Fibroblast of pulmonary artery (primary cell): Measurements from ENCODE around the gene HABP4.

ENCODE experiments used
- DNase-seq: peaks from one replicate; pipeline ENCODE4 v3.0.0-alpha.2; 2010; ENCODE audit warnings: low read depth
- H3K4me3 ChIP-seq: replicated peaks from 2 replicates; pipeline ENCODE4 v1.5.1; 2011; ENCODE audit warnings: low read depth, mild to moderate bottlenecking, control low read depth, low read length, moderate library complexity
- TF ChIP-seq, protein P1 (sequence below): IDR thresholded peaks from 2 replicates; pipeline ENCODE4 v1.5.1; 2011; ENCODE audit warnings: mild to moderate bottlenecking, control low read depth, low read length, inconsistent platforms; ENCODE audit errors: missing control alignments

The HABP4 gene

DNA sequence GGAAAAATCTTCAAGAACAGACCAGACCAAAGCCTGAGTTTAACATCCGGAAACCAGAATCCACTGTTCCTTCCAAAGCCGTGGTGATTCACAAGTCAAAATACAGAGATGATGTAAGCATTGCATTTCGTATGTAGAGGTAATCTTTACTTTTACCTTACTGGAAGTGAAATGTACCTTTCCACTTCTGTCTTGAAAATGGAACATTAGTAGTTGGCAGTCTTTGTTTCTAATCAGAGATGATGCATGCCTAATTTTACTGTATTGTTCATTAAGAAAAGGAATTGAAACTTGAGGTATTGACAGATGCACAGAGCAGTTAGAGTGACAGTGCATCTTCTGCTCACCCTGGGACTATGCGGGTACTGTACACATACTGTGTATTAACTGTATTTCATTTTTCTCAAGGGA lies 34.6 kb downstream of the HABP4 start:
- DNase-seq, result no peak
- no peak overlapping the region for H3K4me3 ChIP-seq
- TF ChIP-seq, protein P1, sequence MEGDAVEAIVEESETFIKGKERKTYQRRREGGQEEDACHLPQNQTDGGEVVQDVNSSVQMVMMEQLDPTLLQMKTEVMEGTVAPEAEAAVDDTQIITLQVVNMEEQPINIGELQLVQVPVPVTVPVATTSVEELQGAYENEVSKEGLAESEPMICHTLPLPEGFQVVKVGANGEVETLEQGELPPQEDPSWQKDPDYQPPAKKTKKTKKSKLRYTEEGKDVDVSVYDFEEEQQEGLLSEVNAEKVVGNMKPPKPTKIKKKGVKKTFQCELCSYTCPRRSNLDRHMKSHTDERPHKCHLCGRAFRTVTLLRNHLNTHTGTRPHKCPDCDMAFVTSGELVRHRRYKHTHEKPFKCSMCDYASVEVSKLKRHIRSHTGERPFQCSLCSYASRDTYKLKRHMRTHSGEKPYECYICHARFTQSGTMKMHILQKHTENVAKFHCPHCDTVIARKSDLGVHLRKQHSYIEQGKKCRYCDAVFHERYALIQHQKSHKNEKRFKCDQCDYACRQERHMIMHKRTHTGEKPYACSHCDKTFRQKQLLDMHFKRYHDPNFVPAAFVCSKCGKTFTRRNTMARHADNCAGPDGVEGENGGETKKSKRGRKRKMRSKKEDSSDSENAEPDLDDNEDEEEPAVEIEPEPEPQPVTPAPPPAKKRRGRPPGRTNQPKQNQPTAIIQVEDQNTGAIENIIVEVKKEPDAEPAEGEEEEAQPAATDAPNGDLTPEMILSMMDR, result no peak

DNA sequence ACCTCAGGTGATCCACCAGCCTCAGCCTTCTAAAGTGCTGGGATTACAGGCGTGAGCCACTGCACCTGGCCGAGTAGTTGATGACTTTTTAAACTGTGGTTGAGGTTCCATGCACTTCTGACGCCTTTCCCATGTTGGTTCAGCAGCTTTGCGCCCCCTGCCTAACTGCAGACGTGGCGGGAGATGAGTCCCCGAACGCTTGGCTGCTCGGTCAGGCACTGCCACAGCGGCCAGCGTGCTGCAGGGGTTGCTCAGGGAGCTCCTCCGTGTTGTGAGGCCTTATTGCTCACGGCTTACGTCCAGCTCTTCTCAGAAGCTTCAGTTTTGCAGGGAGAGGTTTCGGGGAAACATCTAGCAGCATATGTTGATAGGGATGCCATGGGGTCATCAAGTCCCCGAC lies 35.3 kb downstream of the HABP4 start:
- TF ChIP-seq, protein P1, result no peak
- DNase-seq, result no peak
- H3K4me3 ChIP-seq, result no peak overlapping the region

DNA sequence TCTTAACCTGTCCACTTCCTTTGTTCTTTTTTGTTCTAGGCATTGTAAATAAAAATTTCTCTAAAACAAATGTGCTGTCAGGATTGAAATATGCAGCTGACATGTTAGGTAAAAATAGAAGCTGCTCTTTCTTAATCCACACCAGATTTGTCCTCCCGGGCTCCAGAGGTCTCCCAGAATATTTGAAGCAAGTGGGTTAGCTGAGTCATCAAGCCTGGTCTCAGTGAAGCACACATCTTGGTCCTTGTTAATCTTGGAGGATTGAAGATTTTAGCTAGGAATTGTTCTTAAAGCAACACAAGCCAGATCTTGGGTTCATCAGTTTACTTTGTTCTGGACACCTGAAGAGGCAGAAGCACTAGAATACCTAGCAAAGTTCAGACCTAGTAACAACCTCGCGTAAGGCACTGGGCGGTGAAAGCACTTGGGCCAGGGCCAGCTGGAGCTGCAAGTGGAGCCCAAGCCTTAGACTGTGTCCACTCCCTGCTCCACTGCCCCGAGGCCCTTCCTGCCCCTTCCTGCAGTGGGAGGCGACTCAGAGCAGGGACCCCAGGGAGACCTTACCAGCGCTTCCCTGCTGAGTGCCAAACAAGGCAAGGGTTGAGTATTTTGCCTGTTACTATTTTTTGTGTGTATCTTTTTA lies 36.5 kb downstream of the HABP4 start:
- DNase-seq, result peak; percentile 75
- TF ChIP-seq, protein P1, result no peak
- no peak overlapping the region for H3K4me3 ChIP-seq

DNA sequence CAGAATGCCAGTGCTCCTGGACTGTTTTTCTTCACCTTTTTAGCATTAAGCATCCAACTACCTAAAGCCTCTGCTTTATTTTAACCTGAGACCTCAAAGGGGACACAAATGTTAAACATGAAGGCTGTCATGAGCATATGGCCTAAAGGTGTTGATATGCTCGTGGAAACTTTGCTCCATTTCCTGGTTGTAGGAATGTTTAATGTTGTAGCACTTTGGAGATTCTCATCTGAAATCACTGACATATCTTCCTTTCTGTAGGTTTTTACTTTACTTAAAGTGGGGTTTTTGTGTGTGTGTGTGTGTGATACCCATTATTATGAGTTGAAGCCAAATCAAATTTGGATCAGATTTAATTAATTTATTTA lies 37.0 kb downstream of the HABP4 start:
- TF ChIP-seq, protein P1, result no peak
- H3K4me3 ChIP-seq, result no peak overlapping the region
- DNase-seq, result no peak

DNA sequence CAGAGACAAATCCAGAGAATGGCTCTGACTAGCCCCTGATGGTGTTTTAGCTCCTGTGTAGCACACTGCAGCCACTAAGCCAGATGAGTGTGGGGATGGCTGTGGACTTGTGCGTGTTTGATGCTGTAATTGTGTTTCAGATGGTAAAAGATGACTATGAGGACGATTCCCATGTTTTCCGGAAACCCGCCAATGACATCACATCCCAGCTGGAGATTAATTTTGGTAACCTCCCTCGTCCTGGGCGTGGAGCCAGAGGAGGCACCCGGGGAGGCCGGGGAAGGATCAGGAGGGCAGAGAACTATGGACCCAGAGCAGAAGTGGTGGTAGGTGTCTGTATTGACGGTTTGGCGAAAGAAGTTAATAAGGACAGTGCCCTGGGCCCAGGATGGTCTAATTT lies 38.0 kb downstream of the HABP4 start:
- DNase-seq, result peak; percentile 71
- TF ChIP-seq, protein P1, result no peak
- no peak overlapping the region for H3K4me3 ChIP-seq

DNA sequence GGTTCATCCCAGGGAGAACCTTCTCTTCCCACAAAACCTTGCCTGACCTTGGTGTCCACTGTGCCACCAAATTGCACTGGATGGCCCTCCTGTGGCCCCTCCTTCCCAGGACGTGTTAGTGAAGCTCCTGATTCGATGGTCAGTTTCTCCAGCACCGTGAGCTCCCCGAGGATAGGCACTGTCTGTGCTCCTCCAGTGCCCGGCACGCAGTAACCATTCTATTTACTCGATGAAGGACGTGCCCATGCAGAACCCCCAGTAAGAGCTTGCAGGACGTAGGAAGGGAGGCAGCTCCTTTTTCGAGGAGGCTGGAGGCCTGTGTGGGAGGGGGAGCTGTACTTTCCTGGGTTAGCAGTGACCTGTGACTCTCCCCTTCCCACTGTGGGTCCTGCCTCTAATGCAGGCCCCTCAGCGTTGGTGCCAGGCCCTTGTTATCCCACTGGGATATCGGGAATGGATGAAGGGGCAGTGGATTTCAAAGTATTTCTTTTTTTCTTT lies 39.6 kb downstream of the HABP4 start:
- TF ChIP-seq, protein P1, result no peak
- no peak for DNase-seq
- no peak overlapping the region for H3K4me3 ChIP-seq

DNA sequence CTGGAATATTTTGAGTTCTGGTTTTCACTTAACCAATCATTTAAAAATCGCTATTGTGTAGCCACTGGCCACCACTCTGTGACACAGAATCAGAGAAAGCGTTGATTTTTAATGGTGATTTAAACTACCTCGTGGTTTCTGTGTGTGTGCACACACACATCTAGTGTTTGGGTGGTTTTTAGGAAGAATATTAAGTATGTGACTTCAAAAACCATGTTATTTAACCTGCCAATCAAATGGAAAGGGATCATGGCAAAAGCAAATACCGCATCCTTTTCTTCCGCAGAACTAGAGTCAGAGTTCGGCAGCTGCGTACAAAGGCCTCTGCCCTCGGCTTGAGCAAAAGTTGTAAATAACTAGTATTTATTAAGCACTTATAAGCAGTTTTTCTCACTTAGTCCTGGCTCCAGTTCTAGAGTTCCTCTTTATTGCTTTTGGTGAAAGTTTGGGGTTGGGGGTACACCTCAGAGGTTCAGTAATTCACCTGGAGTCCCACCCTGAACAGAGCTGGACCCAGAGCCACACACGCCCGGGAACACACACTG lies 40.6 kb downstream of the HABP4 start:
- no peak for DNase-seq
- TF ChIP-seq, protein P1, result no peak
- H3K4me3 ChIP-seq, result no peak overlapping the region
